Endometrium (tissue), 2 donors: ENCODE data around the gene YPEL2.
"Not testable (repeated sequence)": the region's sequence is repeated elsewhere in the genome, so short reads cannot be mapped to it uniquely, and the experiment has no call there.

ENCODE experiments used
- FAIRE-seq: peaks from 2 replicates; lab custom pipeline; 2012; peaks lifted over from hg19 to GRCh38; lab: Jason Lieb, UNC
- donor health status: control.
- donor health status: control.

YPEL2 gene

GRCh38 chr17:59331129-59331928 is at the start of gene YPEL2:
TSS of gene YPEL2 (plus strand) at chr17:59331655. CDS start at chr17:59353410, 21,755 bp downstream.
- FAIRE-seq: no peak

- no peak for FAIRE-seq
Observed at GRCh38 chr17:59284317-59284716, 47.1 kb upstream of the YPEL2 start.

- FAIRE-seq: no peak
Observed at GRCh38 chr17:59287452-59287851, 44.0 kb upstream of the YPEL2 start.

- FAIRE-seq: no peak
Observed at GRCh38 chr17:59287891-59288290, 43.6 kb upstream of the YPEL2 start.

GRCh38 chr17:59289981-59290301 is 41.5 kb upstream of the YPEL2 start:
- FAIRE-seq: no peak

GRCh38 chr17:59290302-59290998 is 41.0 kb upstream of the YPEL2 start:
- not testable (repeated sequence) for FAIRE-seq

GRCh38 chr17:59292174-59292523 is 39.3 kb upstream of the YPEL2 start:
- FAIRE-seq: no peak

- no peak for FAIRE-seq
Observed at GRCh38 chr17:59296190-59296589, 35.3 kb upstream of the YPEL2 start.

- FAIRE-seq: no peak
Observed at GRCh38 chr17:59298521-59298920, 32.9 kb upstream of the YPEL2 start.

- no peak for FAIRE-seq
Observed at GRCh38 chr17:59299400-59300092, 31.9 kb upstream of the YPEL2 start.

- FAIRE-seq: no peak
Observed at GRCh38 chr17:59300941-59301340, 30.5 kb upstream of the YPEL2 start.

- no peak for FAIRE-seq
Observed at GRCh38 chr17:59304811-59305210, 26.6 kb upstream of the YPEL2 start.

- FAIRE-seq: no peak
Observed at GRCh38 chr17:59310263-59310920, 21.1 kb upstream of the YPEL2 start.

- FAIRE-seq: no peak
Observed at GRCh38 chr17:59311051-59311468, 20.4 kb upstream of the YPEL2 start.

GRCh38 chr17:59311521-59311920 is 19.9 kb upstream of the YPEL2 start:
- not testable (repeated sequence) for FAIRE-seq

- no peak for FAIRE-seq
Observed at GRCh38 chr17:59315866-59316265, 15.6 kb upstream of the YPEL2 start.

GRCh38 chr17:59327121-59327980 is 4.1 kb upstream of the YPEL2 start:
- no peak for FAIRE-seq

GRCh38 chr17:59327981-59328290 is 3.5 kb upstream of the YPEL2 start:
- no peak for FAIRE-seq

GRCh38 chr17:59328601-59329000 is 2.9 kb upstream of the YPEL2 start:
- no peak for FAIRE-seq

- FAIRE-seq: peak; percentile 55
Observed at GRCh38 chr17:59329176-59330052, 2.0 kb upstream of the YPEL2 start.
